ENCODE data around the gene SMCO2.

GRCh38 chr12:27499377-27499776 lies 52.8 kb downstream of the SMCO2 start:
- TF ChIP-seq, protein P1, sequence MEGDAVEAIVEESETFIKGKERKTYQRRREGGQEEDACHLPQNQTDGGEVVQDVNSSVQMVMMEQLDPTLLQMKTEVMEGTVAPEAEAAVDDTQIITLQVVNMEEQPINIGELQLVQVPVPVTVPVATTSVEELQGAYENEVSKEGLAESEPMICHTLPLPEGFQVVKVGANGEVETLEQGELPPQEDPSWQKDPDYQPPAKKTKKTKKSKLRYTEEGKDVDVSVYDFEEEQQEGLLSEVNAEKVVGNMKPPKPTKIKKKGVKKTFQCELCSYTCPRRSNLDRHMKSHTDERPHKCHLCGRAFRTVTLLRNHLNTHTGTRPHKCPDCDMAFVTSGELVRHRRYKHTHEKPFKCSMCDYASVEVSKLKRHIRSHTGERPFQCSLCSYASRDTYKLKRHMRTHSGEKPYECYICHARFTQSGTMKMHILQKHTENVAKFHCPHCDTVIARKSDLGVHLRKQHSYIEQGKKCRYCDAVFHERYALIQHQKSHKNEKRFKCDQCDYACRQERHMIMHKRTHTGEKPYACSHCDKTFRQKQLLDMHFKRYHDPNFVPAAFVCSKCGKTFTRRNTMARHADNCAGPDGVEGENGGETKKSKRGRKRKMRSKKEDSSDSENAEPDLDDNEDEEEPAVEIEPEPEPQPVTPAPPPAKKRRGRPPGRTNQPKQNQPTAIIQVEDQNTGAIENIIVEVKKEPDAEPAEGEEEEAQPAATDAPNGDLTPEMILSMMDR (IDR thresholded peaks at IDR 0.05): no peak
- TF ChIP-seq TCF7L2 (IDR thresholded peaks at IDR 0.05; ENCODE audit: low read depth, low read length) (no peak), POLR2AphosphoS5 (IDR thresholded peaks at IDR 0.05; ENCODE audit: low read depth, low read length) (no peak), REST (IDR thresholded peaks at IDR 0.05; ENCODE audit: insufficient read depth in 1 of 2, low read depth in 2 of 2, low read length in 1 of 2) (no peak)

All from Panc1 (cell line).